OCI-LY3 (cell line): ENCODE measurements around the gene CDH23.
A peak's percentile ranks its signal among the peaks of the same experiment; 100 is the strongest.

Source experiments
- H2AFZ ChIP-seq: fragments of 200-600, 300-600 bp; shearing (Covaris generic); 2 replicates; pipeline ENCODE4 v1.6.0; 2014; ENCODE audit warnings: antibody characterized with exemption, low read depth, low read length
- H3K27ac ChIP-seq: fragments of 200-600, 300-600 bp; sonication (generic); 2 replicates; pipeline ENCODE4 v1.5.1; 2014; ENCODE audit warnings: mild to moderate bottlenecking, low read length, moderate library complexity, mixed read lengths
- H3K27me3 ChIP-seq: fragments of 200-600, 300-600 bp; sonication (generic); 2 replicates; pipeline ENCODE4 v1.6.1; 2014; ENCODE audit warnings: low read depth, low read length, mixed read lengths
- H3K36me3 ChIP-seq: fragments of 200-600, 300-600 bp; sonication (generic); replicated peaks from 2 replicates; pipeline ENCODE3; 2014; ENCODE audit warnings: low read depth, low read length, mixed read lengths
- H3K4me1 ChIP-seq: fragments of 300-600, 200-600 bp; sonication (generic); 2 replicates; pipeline ENCODE4 v1.6.1; 2014; ENCODE audit warnings: low read length, mixed read lengths
- H3K4me2 ChIP-seq: fragments of 200-600, 300-600 bp; sonication (generic); 2 replicates; pipeline ENCODE4 v1.6.1; 2014; ENCODE audit warnings: low read length, mixed read lengths
- H3K4me3 ChIP-seq: fragments of 300-600, 200-600 bp; sonication (generic); 2 replicates; pipeline ENCODE4 v1.5.1; 2014; ENCODE audit warnings: antibody characterized with exemption, mild to moderate bottlenecking, low read length, moderate library complexity
- H3K79me2 ChIP-seq: fragments of 300-600, 200-600 bp; shearing (Covaris generic); 2 replicates; pipeline ENCODE4 v1.6.1; 2014; ENCODE audit warnings: mild to moderate bottlenecking, low read length, mixed read lengths
- H3K9ac ChIP-seq: fragments of 300-600, 200-600 bp; shearing (Covaris generic); 2 replicates; pipeline ENCODE4 v1.6.0; 2014; ENCODE audit warnings: mild to moderate bottlenecking, low read length, moderate library complexity
- H3K9me3 ChIP-seq: fragments of 200-600, 300-600 bp; shearing (Covaris generic); 2 replicates; pipeline ENCODE4 v1.6.1; 2014; ENCODE audit warnings: low read length, mixed read lengths; ENCODE audit not compliant: insufficient read depth
- H4K20me1 ChIP-seq: fragments of 200-600, 300-600 bp; sonication (generic); 2 replicates; pipeline ENCODE4 v1.6.1; 2016; ENCODE audit warnings: low read length, mixed read lengths; ENCODE audit not compliant: insufficient read depth
- EZH2phosphoT487 ChIP-seq: fragments of 200-600 bp; shearing (Covaris generic); IDR thresholded peaks from 2 replicates; pipeline ENCODE4 v1.6.1; 2018; ENCODE audit warnings: antibody characterized with exemption, mixed run types, low read depth
- TF ChIP-seq, protein P1 (sequence below): fragments of 200-600, 300-600 bp; sonication (generic); IDR thresholded peaks from 2 replicates; pipeline ENCODE4 v1.5.1; 2014; ENCODE audit warnings: antibody characterized with exemption, low read length, low read depth

The CDH23 gene

DNA sequence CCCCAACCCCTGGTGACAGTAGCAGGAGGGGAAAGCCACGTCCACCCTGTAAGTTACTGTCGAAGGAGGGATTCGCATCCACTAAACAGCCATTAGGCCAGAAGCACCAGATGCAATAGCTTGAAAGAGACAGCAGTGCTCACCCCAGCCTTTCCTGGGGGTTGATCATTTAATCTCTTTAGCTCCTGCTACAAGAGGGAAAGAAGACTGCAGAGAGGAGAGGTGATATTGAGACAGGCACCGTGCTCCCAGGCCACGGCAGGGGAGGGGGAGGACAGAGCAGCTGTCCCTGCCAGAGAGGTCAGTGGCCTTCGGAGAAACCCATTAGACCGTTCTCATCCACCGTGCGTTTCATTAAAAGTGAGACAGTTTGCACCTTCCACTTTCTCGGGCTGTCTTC, 148.3 kb downstream of the CDH23 start:
- H3K9me3 ChIP-seq = no peaks in the 10 kb centered on the region
- no peak overlapping the region for H3K27ac ChIP-seq
- no peaks in the 10 kb centered on the region for H3K36me3 ChIP-seq
- TF ChIP-seq EZH2phosphoT487 = no peak
- TF ChIP-seq, protein P1, sequence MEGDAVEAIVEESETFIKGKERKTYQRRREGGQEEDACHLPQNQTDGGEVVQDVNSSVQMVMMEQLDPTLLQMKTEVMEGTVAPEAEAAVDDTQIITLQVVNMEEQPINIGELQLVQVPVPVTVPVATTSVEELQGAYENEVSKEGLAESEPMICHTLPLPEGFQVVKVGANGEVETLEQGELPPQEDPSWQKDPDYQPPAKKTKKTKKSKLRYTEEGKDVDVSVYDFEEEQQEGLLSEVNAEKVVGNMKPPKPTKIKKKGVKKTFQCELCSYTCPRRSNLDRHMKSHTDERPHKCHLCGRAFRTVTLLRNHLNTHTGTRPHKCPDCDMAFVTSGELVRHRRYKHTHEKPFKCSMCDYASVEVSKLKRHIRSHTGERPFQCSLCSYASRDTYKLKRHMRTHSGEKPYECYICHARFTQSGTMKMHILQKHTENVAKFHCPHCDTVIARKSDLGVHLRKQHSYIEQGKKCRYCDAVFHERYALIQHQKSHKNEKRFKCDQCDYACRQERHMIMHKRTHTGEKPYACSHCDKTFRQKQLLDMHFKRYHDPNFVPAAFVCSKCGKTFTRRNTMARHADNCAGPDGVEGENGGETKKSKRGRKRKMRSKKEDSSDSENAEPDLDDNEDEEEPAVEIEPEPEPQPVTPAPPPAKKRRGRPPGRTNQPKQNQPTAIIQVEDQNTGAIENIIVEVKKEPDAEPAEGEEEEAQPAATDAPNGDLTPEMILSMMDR = no peak
- H4K20me1 ChIP-seq = no peaks in the 10 kb centered on the region
- H3K9ac ChIP-seq = no peak overlapping the region
- H3K79me2 ChIP-seq = no peaks in the 10 kb centered on the region
- no peak overlapping the region for H2AFZ ChIP-seq
- no peak overlapping the region for H3K4me2 ChIP-seq
- H3K4me1 ChIP-seq = peaks cover 4% of the 10 kb centered on the region
- peaks cover 5% of the 10 kb centered on the region for H3K27me3 ChIP-seq
- no peak overlapping the region for H3K4me3 ChIP-seq

DNA sequence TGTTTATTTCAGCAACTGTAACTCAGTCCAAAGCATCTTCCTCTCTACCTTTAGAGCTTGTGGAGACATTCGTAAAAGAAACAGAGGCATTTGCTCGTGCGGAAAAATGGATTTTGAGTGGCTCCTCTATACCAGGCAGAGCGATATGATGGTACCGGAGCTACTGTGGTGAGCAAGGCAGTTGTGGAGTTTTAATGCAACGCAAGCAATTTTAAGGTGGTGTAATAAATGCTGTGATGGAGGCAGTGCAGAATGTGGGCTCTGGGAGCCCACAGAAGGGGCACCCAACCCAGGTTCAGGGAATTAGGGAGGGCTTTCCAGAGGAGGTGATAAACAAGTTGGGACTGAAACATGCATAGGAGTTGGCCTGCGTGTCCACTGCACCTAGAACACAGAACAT, 149.5 kb downstream of the CDH23 start:
- Histone ChIP-seq H3K4me1 (peaks cover 4% of the 10 kb centered on the region), H3K9ac (no peak overlapping the region), H3K27ac (no peak overlapping the region), H3K27me3 (no peaks in the 10 kb centered on the region), H4K20me1 (no peaks in the 10 kb centered on the region), H3K4me2 (no peak overlapping the region), H3K9me3 (no peaks in the 10 kb centered on the region), H3K79me2 (no peaks in the 10 kb centered on the region), H2AFZ (no peak overlapping the region), H3K4me3 (no peak overlapping the region), H3K36me3 (no peaks in the 10 kb centered on the region)
- TF ChIP-seq, protein P1 = no peak
- TF ChIP-seq EZH2phosphoT487 = no peak

DNA sequence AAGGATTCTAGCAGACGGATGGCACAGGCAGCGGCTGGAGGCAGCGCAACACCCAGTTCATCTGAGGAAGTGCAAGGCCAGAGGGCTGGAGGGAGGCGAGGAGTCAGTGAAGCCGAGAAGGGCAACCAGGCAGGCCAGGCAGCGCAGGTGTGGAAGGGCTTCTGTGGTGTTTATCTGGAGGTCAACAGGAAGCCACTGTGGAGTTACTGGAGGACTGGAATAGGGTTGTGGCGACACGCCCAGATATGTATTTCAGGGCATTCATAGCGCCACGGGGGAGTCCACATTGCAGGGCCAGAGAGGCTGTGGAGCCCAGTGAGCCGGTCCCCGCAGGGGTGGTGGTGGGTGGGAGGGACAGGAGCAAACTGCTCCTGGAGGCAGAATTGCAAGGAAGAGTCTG, 150.6 kb downstream of the CDH23 start:
- peaks cover 4% of the 10 kb centered on the region for H3K4me1 ChIP-seq
- H3K9me3 ChIP-seq = no peaks in the 10 kb centered on the region
- no peak overlapping the region for H3K4me3 ChIP-seq
- no peaks in the 10 kb centered on the region for H3K27me3 ChIP-seq
- H3K36me3 ChIP-seq = no peaks in the 10 kb centered on the region
- H3K9ac ChIP-seq = no peak overlapping the region
- no peaks in the 10 kb centered on the region for H4K20me1 ChIP-seq
- H3K4me2 ChIP-seq = no peak overlapping the region
- H3K79me2 ChIP-seq = no peaks in the 10 kb centered on the region
- no peak for TF ChIP-seq EZH2phosphoT487
- TF ChIP-seq, protein P1 = no peak
- H3K27ac ChIP-seq = no peak overlapping the region
- no peak overlapping the region for H2AFZ ChIP-seq

DNA sequence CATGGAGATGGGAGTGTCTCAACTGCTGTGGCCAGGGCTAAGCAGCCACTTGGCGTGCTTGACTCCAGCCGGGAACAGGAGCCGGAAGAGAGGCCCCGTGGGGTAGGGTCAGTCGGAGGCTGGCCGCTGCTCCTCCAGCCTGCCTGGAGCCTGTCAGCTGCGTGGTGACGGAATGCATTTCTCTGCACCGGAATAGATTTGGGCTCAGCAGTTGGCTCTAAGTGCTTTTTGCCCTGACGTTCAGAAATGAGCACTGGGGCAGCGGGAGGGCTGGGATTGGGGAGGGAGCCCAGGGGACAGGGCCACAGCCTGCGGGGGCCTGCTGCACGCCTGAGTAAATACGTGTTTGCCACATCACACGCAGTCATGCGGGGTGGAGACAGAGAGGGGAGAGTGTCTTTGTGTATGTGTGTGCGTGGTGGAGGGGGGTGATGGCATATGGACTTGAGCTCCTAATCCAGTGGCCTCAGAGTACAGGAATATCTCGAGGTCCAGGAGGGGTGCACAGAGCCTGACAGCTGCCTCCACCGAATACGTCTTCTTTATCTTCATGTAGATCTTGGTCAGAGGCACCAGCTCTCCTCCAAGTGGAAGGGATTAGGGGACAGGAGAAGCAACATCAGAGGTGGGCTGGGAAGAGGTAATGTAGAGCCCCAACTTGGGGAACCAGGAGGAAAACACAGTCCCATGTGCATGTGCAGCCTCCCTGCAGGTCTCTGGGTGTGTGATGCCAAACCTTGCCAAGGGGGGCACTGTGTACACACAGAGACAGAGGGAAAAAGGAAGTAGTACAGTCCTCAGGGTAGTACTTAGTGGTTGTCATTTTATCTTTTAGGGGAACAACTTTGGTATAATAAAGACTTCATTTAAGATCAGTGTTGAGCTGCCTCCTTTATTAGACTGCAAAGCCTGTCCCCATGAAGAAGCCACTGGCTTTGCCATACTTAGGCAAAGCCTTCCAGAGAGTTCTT, 151.4 kb downstream of the CDH23 start:
- no peak overlapping the region for H3K4me3 ChIP-seq
- no peak overlapping the region for H3K9ac ChIP-seq
- H2AFZ ChIP-seq = peak overlapping the region; percentile 98
- no peaks in the 10 kb centered on the region for H3K27me3 ChIP-seq
- no peaks in the 10 kb centered on the region for H3K9me3 ChIP-seq
- H3K36me3 ChIP-seq = no peaks in the 10 kb centered on the region
- H3K27ac ChIP-seq = no peak overlapping the region
- no peak overlapping the region for H3K4me2 ChIP-seq
- no peaks in the 10 kb centered on the region for H4K20me1 ChIP-seq
- no peaks in the 10 kb centered on the region for H3K79me2 ChIP-seq
- peaks cover 4% of the 10 kb centered on the region for H3K4me1 ChIP-seq
- no peak for TF ChIP-seq EZH2phosphoT487
- TF ChIP-seq, protein P1 = peak; percentile 64
